ENCODE data around the gene CCDC80.

DNA sequence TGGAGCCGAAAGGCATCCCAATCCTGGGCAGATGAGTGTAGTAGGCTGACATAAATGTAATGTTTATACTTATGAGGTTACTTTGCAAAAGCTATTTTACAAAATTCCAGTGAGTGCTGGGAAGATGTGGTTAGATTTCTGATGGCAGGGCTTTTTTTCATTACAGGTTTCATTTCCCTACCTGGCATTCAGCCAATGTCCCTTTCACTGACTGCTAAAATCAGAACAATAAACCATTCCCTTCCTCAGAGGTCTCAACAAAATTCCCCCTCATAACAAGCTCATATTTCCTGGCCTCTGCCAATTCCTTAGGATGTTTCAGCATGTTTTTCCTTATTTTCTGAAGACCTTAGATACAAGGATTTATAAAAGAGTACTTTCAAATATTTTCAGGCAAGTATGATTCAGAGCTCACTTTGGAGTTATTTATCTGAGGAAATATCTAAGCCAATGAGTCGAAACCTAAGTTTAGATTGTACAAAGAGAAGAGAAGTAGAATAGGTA lies 40.9 kb upstream of the CCDC80 start:
- no peak for TF ChIP-seq ZNF583 (CRISPR knock-in tag; IDR thresholded peaks at IDR 0.05)
- no peak for TF ChIP-seq POLR2AphosphoS5 (IDR thresholded peaks at IDR 0.05; ENCODE audit: control insufficient read depth, insufficient read depth, low read depth, low read length)
- TF ChIP-seq, protein P1, sequence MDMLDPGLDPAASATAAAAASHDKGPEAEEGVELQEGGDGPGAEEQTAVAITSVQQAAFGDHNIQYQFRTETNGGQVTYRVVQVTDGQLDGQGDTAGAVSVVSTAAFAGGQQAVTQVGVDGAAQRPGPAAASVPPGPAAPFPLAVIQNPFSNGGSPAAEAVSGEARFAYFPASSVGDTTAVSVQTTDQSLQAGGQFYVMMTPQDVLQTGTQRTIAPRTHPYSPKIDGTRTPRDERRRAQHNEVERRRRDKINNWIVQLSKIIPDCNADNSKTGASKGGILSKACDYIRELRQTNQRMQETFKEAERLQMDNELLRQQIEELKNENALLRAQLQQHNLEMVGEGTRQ (CRISPR knock-in tag; IDR thresholded peaks at IDR 0.05), result no peak
- TF ChIP-seq, protein P2, sequence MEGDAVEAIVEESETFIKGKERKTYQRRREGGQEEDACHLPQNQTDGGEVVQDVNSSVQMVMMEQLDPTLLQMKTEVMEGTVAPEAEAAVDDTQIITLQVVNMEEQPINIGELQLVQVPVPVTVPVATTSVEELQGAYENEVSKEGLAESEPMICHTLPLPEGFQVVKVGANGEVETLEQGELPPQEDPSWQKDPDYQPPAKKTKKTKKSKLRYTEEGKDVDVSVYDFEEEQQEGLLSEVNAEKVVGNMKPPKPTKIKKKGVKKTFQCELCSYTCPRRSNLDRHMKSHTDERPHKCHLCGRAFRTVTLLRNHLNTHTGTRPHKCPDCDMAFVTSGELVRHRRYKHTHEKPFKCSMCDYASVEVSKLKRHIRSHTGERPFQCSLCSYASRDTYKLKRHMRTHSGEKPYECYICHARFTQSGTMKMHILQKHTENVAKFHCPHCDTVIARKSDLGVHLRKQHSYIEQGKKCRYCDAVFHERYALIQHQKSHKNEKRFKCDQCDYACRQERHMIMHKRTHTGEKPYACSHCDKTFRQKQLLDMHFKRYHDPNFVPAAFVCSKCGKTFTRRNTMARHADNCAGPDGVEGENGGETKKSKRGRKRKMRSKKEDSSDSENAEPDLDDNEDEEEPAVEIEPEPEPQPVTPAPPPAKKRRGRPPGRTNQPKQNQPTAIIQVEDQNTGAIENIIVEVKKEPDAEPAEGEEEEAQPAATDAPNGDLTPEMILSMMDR (IDR thresholded peaks at IDR 0.05 in 2 of 3, conservative IDR thresholded peaks at IDR 0.05 in 1 of 3; ENCODE audit: insufficient read depth in 2 of 3, low read depth in 1 of 3, low read length in 3 of 3), result no peak
- TF ChIP-seq NBN (IDR thresholded peaks at IDR 0.05; ENCODE audit: low read depth), result no peak
- TF ChIP-seq, protein P3, sequence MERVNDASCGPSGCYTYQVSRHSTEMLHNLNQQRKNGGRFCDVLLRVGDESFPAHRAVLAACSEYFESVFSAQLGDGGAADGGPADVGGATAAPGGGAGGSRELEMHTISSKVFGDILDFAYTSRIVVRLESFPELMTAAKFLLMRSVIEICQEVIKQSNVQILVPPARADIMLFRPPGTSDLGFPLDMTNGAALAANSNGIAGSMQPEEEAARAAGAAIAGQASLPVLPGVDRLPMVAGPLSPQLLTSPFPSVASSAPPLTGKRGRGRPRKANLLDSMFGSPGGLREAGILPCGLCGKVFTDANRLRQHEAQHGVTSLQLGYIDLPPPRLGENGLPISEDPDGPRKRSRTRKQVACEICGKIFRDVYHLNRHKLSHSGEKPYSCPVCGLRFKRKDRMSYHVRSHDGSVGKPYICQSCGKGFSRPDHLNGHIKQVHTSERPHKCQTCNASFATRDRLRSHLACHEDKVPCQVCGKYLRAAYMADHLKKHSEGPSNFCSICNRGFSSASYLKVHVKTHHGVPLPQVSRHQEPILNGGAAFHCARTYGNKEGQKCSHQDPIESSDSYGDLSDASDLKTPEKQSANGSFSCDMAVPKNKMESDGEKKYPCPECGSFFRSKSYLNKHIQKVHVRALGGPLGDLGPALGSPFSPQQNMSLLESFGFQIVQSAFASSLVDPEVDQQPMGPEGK (CRISPR knock-in tag; IDR thresholded peaks at IDR 0.05; ENCODE audit: borderline replicate concordance), result no peak
- TF ChIP-seq ESRRA (IDR thresholded peaks at IDR 0.05; ENCODE audit: borderline replicate concordance, low read depth), result no peak
- TF ChIP-seq BACH1 (tag; IDR thresholded peaks at IDR 0.05), result no peak
- TF ChIP-seq RCOR1 (IDR thresholded peaks at IDR 0.05; ENCODE audit: borderline replicate concordance in 1 of 2, low read depth in 2 of 2, low read length in 2 of 2), result no peak
- no peak for TF ChIP-seq TAL1 (IDR thresholded peaks at IDR 0.05)
- no peak for TF ChIP-seq ZNF830 (CRISPR knock-in tag; IDR thresholded peaks at IDR 0.05)
- TF ChIP-seq FOXK2 (conservative IDR thresholded peaks at IDR 0.05 in 1 of 2, IDR thresholded peaks at IDR 0.05 in 1 of 2; ENCODE audit: low read depth in 2 of 2), result no peak

Measured in K562 (cell line).